Epithelial cell of proximal tubule (primary cell): ENCODE measurements around the gene ISCU. TPM values are rescaled to one million over a fixed set of nuclear protein-coding genes. Genes with fewer than 3 reads are reported as not detected.

Experiments used
- DNase-seq: peaks from one replicate; pipeline ENCODE4 v3.0.0-alpha.2; 2011; ENCODE audit warnings: low read depth
- H3K4me3 ChIP-seq: 2 replicates; pipeline ENCODE4 v1.5.1; 2011; ENCODE audit warnings: low read depth, mild to moderate bottlenecking, low read length
- CTCF ChIP-seq: conservative IDR thresholded peaks from 2 replicates; pipeline ENCODE4 v1.5.1; 2012; ENCODE audit warnings: low read depth, mild to moderate bottlenecking, low read length
- total RNA-seq: library from RNA; depleted of rRNA; stranded (reverse); fragments of >200 nt; gene quantifications from 2 replicates; pipeline ENCODE4 v1.2.3, GENCODE V29; 2015

ISCU gene
- total RNA-seq, 1 donor from 2014 or later = 128 TPM

GRCh38 chr12:108526482-108527165, 35.8 kb upstream of the ISCU start:
- no peak overlapping the region for H3K4me3 ChIP-seq
- no peak for DNase-seq
- no peak for TF ChIP-seq CTCF

GRCh38 chr12:108527166-108527496, 35.3 kb upstream of the ISCU start:
- DNase-seq = no peak
- TF ChIP-seq CTCF = no peak
- H3K4me3 ChIP-seq = no peak overlapping the region

GRCh38 chr12:108530161-108530560, 32.2 kb upstream of the ISCU start:
- DNase-seq = no peak
- no peak for TF ChIP-seq CTCF

GRCh38 chr12:108531929-108532848, 30.2 kb upstream of the ISCU start:
- no peak for TF ChIP-seq CTCF
- no peak for DNase-seq
- H3K4me3 ChIP-seq = no peak overlapping the region

More at GRCh38 chr12:108530161-108530560, 32.2 kb upstream of the ISCU start:
- no peak overlapping the region for H3K4me3 ChIP-seq

GRCh38 chr12:108538146-108538545, 24.2 kb upstream of the ISCU start:
- no peak overlapping the region for H3K4me3 ChIP-seq
- no peak for TF ChIP-seq CTCF
- DNase-seq = no peak

- no peak overlapping the region for H3K4me3 ChIP-seq
- no peak for TF ChIP-seq CTCF
- no peak for DNase-seq
Measured at GRCh38 chr12:108538616-108539195, 23.7 kb upstream of the ISCU start.
